GM11168 (cell line): ENCODE data around the gene GNAT1.
"Not testable (repeated sequence)": the region's sequence is repeated elsewhere in the genome, so short reads cannot be mapped to it uniquely, and the experiment has no call there.

ENCODE experiments used
- in situ Hi-C: fragments of 300-500 bp; cut with MboI; formaldehyde crosslinking; loops from one replicate; pipeline ENCODE4 v1.12.0; 2022; ENCODE audit warnings: low sequenced_read_pairs; ENCODE audit not compliant: unreplicated experiment

Gene GNAT1

DNA sequence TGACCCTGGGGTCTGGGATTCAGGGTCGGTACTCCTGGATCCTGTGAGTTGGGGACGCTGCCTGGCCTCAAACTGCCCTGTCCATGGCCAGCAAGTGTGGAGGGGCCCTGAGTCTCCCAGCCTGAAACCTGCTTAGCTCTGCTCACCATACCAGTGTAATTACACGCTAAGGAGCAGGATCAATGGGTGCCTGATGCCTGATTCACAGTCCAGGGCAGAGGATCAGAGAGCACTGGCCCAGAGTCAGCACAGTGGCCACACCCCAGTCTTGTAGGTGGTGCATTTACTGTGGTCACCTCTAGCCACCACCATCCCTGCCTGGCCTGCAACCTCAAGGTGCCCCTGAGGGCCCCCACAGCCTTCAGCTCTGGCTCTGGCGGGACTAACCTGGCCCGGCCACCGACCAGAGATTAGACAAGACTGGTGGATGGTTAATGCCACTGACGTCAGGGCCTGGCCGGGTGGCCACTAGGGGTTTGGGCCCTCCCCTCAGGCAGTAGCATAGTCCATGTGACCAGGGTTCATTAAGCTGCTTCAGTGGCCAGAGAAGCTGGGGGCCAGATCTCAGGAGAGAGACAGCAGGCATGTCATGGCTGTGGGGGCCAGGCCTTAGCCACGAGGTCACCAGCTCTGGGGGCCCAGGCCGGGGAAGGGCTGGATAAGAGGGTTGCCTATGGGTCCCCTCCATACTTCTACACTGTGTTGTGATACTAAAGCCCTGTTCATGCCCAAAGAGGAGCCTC is 10.3 kb downstream of the GNAT1 start:
- in situ Hi-C loops, result no loop called here

DNA sequence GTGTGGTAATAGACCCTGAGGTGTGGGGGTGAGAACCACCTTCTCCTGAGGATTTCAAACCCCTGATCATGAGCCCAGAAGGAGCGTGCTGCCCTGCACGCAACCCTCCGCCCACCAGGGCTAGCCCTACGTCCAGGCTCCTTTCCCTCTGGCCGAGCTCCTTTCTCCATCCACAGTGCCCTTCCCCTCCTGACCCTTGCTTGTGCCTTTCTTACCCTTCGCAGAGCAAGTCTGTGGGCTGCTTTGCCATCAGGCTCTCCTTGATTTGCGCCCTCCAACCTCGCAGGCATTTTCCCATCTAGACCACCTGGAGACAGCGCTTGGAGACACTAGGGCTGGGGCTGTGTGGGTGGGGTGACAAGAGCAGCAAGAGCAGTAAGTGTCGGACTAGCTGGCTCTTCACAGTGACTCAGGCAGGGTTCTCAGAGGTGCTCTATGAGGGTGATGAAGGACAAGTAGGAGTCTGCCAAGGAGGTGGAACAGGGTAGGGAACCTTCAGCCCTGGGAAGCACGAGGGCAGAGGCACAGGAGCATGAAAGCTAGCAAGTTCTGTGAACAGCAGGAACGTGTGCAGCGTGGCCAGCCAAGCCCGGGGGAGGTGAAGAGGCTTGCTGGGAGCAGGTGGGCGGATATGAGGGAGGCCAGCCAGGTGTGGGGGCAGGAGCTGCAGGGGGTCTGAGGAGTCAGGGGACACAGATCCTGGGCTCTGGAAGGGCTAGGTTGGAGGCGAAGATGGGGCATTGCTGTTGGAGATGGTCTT is 11.1 kb downstream of the GNAT1 start:
- in situ Hi-C loops, result no loop called here

- in situ Hi-C loops, result no loop called here
Observed at GRCh38 chr3:50203113-50203808, 11.9 kb downstream of the GNAT1 start.

DNA sequence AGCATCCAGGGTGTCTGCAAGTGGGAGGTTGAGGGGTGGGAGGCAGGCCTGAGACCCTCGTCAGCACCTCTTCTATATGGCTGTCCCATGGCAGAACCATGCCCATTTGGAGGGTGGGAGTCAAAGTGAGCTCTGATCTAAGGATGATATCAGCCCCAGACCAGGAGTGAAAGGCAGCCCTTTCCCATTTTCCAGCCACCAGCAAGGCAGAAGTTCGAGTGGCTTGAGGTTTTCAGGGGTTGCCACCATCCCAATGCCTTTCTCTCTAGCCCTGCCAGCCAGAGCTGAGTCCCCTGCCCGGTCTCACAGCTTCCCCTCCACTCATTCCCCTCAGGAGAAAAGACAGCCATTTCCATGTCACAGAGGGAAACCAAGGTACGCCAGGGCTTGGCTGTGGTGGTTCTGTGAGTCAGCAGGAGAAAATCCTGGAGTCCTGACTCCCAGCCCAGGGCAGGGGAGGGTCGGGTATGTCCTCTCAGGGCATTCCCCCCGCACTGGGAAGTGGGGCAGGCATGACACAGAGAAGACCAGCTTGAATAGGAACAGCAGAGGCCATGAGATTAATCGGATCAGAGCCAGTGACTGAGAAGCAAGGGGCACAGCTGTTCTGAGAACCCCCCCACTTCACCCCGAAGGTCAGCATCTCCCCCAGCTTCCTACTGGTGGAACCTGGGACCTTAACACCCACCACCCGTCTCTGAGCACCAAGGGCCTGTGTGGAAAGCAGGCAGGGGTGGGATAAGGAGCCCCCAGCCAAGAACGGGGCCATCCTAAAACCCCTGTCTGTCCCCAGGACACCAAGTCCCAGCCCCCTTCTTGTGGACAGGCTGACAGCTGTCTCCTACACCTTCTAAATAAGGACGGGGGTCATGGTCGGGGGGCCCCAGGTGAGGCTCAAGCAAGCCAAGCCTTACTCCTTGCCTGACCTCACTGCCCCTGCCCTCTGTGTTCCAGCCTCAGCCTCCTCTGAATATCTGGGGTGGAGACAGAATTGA is 12.7 kb downstream of the GNAT1 start:
- in situ Hi-C loops, result no loop called here

GRCh38 chr3:50204804-50205412 is 13.5 kb downstream of the GNAT1 start, which contains the start of gene SLC38A3:
Gene SLC38A3, plus strand, starts transcription at chr3:50205271. Its CDS starts 8,929 bp downstream, at chr3:50214200.
- in situ Hi-C loops, result no loop called here

DNA sequence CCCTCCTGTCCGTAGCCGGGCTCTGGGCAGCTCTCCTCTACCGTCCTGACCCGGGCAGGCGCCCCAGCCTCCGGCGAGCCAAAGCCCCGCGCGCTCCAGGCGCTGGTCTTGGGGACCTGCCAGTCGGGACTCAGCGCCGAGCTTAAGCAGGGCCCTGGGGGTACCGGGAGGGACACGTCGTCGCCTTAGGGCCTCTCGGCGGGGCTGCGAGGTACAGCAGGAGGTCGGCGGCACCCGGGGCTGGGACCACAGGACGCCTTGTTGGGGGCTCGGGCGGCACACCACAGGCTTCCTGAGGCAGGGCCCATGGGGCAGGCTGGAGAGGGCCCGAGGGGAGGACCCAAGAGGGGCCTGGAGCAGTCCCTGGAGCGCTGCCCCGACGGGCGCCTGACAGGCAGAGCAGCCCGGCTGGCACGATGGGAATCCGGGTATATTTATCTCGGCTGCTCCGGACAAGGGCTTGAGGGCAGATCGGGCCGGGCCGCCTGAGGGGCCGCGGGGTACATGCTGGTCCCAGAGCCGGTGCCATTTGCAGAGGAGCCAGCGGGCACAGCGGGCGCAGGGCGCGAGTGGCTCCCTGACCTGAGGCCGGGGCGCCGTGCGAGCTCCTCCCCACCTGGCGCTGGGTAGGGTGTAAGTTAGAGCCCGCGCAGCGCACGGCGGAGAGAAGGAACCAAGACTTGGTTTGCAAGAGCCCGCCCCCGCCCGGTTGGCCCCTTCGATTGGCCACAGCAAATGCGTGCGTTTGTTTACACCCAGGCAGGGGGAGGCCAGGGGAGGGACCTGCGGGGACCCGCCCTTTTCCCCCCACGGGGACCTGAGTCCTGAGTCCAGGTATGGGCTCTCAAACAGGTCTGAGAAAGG is 14.2 kb downstream of the GNAT1 start:
- in situ Hi-C loops, result no loop called here

DNA sequence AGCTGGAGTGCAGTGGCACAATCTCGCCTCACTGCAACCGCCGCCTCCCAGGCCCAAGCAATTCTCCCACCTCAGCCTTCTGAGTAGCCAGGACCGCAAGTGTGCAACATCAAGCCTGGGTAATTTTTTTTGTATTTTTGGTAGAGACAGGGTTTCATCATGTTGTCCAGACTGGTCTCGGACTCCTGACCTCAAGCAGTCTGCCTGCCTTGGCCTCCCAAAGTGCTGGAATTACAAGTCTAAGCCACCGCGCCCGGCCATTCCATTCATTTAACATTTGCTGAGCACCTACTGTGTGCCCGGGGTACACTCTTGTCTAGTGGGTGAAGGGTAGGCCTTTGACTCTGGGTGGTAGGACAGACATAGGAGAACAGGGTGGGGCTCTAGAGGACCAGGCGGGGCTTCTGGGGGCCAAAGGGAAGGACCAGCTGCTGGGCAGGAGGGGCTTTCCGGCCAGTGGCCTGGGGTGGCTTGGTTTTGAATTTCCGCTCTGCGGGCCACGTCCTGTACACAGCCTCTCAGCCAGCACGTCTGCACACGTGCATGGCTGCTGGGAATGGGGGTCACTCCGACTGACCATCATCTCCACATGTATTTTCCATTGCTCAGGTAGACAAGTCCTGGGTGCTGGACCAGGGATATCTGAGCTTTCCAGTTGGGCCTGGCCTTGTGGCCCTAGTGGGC is 16.1 kb downstream of the GNAT1 start:
- in situ Hi-C loops, result no loop called here

DNA sequence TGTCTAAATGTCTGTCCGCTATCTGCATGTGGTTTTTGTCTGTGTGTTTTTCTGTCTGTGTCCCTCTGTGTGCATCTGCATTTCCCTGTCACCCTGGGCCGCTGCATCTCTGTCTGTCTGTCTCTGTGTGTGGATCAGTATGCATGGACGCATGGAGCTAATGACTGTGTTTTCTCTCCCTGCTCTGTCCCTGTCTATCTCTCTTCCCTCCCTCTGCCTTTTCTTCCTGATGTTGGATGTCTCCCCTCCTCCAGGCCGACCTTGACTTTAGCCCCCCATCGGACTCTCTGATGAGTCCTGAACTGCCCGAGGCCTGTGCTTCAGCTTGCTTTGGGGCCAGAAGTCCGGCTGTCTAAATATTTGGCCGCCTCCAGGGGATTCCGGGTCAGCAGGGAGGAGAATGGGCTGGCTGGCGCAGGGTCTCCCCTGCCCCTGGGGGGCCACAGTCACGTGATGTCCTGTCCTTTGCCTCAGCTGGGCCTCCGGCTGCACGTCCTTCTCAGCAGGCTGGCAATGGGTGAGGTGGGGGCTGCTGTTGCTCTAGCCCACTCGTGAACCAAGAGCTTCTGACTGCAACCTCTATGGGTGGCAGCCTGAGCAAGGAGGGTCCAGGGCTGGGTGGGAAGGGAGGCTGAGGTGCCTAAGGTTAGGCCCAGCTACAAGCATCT is 17.4 kb downstream of the GNAT1 start:
- in situ Hi-C loops, result no loop called here

- in situ Hi-C loops, result no loop called here
Observed at GRCh38 chr3:50210176-50210509, 18.7 kb downstream of the GNAT1 start.

- in situ Hi-C loops, result no loop called here
Observed at GRCh38 chr3:50210510-50211367, 19.3 kb downstream of the GNAT1 start.

- in situ Hi-C loops, result not testable (repeated sequence)
Observed at GRCh38 chr3:50211368-50211717, 19.9 kb downstream of the GNAT1 start.

DNA sequence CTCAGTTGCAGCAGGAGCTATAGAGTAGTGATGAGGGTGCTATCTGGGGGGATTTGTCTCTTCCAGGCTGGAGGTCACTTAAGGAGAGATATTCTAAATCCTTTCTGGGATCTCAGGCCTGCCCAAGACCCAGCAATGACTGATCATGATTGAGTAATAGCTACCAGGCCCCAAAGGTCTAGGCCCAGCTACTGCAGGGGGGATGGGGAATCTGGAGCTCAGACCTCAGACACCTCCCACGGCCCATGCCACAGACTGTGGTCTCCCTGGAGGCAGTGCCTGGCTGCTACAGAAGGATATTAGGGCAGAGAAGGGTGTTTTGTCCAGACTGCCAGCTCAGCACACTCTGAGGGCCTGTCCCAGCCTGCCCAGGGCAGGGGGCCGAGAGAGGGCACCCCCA is 20.5 kb downstream of the GNAT1 start:
- in situ Hi-C loops, result no loop called here

DNA sequence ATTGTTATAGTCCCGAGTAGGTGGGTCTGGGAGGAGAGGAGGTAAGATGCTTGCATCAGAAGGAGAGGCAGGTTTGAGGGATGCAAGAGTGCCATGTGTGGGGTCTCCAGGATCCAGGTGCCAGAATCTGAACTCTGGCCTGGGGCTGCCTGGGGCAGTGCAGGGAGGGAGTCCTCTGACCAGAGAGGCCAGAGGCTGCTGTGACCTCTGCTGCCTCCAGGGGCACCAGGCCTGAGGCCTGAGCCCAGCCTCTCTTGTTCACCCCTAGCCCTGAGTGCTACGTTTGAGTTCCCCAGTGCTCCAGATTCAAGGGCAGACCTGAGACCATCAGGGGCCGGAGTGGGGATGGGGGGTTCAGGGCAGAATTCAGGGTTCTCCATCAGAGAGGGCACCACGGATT is 21.1 kb downstream of the GNAT1 start:
- in situ Hi-C loops, result no loop called here

- in situ Hi-C loops, result no loop called here
Observed at GRCh38 chr3:50212971-50213370, 21.6 kb downstream of the GNAT1 start.

- in situ Hi-C loops, result no loop called here
Observed at GRCh38 chr3:50213373-50213772, 22.0 kb downstream of the GNAT1 start.

GRCh38 chr3:50214824-50215223 is 23.4 kb downstream of the GNAT1 start:
- in situ Hi-C loops, result no loop called here

DNA sequence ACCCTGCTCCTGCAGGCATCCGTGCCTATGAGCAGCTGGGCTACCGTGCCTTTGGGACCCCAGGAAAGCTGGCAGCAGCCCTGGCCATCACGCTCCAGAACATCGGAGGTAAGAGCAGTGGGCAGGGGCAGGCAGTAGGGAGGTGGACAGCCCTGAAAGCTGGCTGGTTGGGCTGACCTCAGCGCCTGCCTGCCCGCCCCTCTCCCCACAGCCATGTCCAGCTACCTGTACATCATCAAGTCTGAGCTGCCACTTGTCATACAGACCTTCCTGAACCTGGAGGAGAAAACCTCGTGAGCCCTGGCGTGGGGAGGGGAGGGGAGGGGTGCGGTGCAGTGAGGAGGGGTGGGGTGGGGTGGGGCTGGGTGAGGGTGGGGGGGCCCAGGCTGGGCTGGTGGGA is 24.1 kb downstream of the GNAT1 start:
- in situ Hi-C loops, result no loop called here
